HG03175 (cell line): ENCODE results near the gene INPP5A.

ENCODE experiments used
- ATAC-seq: cut with Tn5 transposase; IDR thresholded peaks from one replicate; pipeline ENCODE4 v1.9.1; 2021; ENCODE audit warnings: mild to moderate bottlenecking, moderate library complexity; ENCODE audit not compliant: unreplicated experiment

Gene INPP5A

GRCh38 chr10:132577350-132578003, 39.9 kb downstream of the INPP5A start:
- no peak for ATAC-seq

- no peak for ATAC-seq
Measured at GRCh38 chr10:132578287-132578951, 40.8 kb downstream of the INPP5A start.

GRCh38 chr10:132579027-132579859, 41.7 kb downstream of the INPP5A start:
- ATAC-seq, result no peak

- ATAC-seq, result no peak
Measured at GRCh38 chr10:132580143-132580542, 42.6 kb downstream of the INPP5A start.

- no peak for ATAC-seq
Measured at GRCh38 chr10:132580617-132581016, 43.0 kb downstream of the INPP5A start.

- ATAC-seq, result no peak
Measured at GRCh38 chr10:132582137-132582536, 44.5 kb downstream of the INPP5A start.

- no peak for ATAC-seq
Measured at GRCh38 chr10:132582771-132583170, 45.2 kb downstream of the INPP5A start.

- ATAC-seq, result no peak
Measured at GRCh38 chr10:132583456-132583855, 45.9 kb downstream of the INPP5A start.

GRCh38 chr10:132584081-132584480, 46.5 kb downstream of the INPP5A start:
- no peak for ATAC-seq

- no peak for ATAC-seq
Measured at GRCh38 chr10:132585732-132586722, 48.4 kb downstream of the INPP5A start.

- ATAC-seq, result no peak
Measured at GRCh38 chr10:132586739-132587138, 49.2 kb downstream of the INPP5A start.

- ATAC-seq, result no peak
Measured at GRCh38 chr10:132587175-132587574, 49.6 kb downstream of the INPP5A start.

- peak; percentile 44 for ATAC-seq
Measured at GRCh38 chr10:132588301-132589013, 50.9 kb downstream of the INPP5A start.

- no peak for ATAC-seq
Measured at GRCh38 chr10:132589015-132589414, 51.4 kb downstream of the INPP5A start.

- no peak for ATAC-seq
Measured at GRCh38 chr10:132589681-132590080, 52.1 kb downstream of the INPP5A start.

GRCh38 chr10:132590094-132590751, 52.6 kb downstream of the INPP5A start:
- no peak for ATAC-seq

- ATAC-seq, result no peak
Measured at GRCh38 chr10:132590752-132591121, 53.1 kb downstream of the INPP5A start.

- ATAC-seq, result no peak
Measured at GRCh38 chr10:132591166-132591971, 53.8 kb downstream of the INPP5A start.
